IMR-90 (cell line): ENCODE data around the gene SH2B3.

Experiments used
- CHD1 ChIP-seq: IDR thresholded peaks from 2 replicates; pipeline ENCODE4 v1.6.1; 2012; ENCODE audit warnings: low read depth, low read length, improper control_type of control experiment
- MAZ ChIP-seq: IDR thresholded peaks from 2 replicates; pipeline ENCODE4 v1.6.1; 2012; ENCODE audit warnings: low read depth, mild to moderate bottlenecking, low read length, improper control_type of control experiment, moderate library complexity, borderline replicate concordance
- MXI1 ChIP-seq: IDR thresholded peaks from 2 replicates; pipeline ENCODE4 v1.6.1; 2012; ENCODE audit warnings: low read depth, mild to moderate bottlenecking, low read length, moderate library complexity, borderline replicate concordance
- POLR2A ChIP-seq: IDR thresholded peaks from 2 replicates; pipeline ENCODE4 v1.6.1; 2012; ENCODE audit warnings: mild to moderate bottlenecking, low read depth, low read length
- SMC3 ChIP-seq: fragments of 150-350 bp; IDR thresholded peaks from 2 replicates; pipeline ENCODE4 v1.6.1; 2016; ENCODE audit warnings: low read depth, mild to moderate bottlenecking, antibody characterized with exemption, low read length, moderate library complexity
- TF ChIP-seq, protein P1 (sequence below): conservative IDR thresholded peaks from 2 replicates; pipeline ENCODE4 v1.5.1; 2012; ENCODE audit warnings: mild to moderate bottlenecking, low read depth, low read length, improper control_type of control experiment

DNA sequence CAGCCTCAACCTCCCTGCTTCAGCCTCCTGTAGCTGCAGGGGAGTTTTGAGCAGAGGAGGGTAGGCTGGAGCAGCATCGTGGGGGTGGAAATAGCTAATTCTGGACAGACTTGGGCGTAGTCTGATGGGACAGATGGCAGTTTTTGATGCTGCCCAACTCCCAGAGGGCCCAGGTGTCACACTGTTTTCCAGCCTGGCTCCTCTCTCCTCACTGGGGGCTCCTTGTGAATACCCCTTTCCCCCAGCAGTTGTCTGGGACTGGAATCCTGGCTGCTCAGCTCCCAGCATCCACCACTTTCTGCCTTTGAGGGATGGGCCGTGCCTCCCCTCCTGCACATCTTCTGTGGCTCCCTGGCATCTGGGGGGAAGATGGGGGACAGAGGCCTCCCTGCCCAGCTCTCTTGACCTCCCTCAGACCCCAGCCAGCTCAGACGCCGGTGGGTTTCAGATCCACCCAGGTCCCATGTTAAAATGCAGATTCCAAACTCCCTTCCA is 34.0 kb downstream of the SH2B3 start:
- TF ChIP-seq POLR2A (no peak), MAZ (no peak), SMC3 (no peak), CHD1 (no peak), MXI1 (no peak)
- TF ChIP-seq, protein P1, sequence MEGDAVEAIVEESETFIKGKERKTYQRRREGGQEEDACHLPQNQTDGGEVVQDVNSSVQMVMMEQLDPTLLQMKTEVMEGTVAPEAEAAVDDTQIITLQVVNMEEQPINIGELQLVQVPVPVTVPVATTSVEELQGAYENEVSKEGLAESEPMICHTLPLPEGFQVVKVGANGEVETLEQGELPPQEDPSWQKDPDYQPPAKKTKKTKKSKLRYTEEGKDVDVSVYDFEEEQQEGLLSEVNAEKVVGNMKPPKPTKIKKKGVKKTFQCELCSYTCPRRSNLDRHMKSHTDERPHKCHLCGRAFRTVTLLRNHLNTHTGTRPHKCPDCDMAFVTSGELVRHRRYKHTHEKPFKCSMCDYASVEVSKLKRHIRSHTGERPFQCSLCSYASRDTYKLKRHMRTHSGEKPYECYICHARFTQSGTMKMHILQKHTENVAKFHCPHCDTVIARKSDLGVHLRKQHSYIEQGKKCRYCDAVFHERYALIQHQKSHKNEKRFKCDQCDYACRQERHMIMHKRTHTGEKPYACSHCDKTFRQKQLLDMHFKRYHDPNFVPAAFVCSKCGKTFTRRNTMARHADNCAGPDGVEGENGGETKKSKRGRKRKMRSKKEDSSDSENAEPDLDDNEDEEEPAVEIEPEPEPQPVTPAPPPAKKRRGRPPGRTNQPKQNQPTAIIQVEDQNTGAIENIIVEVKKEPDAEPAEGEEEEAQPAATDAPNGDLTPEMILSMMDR: no peak
